Stimulated activated CD4-positive, alpha-beta T cell treated with anti-CD3 and anti-CD28 coated beads, Interleukin-12 subunit alpha, Interleukin-12 subunit beta, amount 100 ng/mL, for 48 hours (primary cell): ENCODE results near the gene CFAP20.

Experiments used
- DNase-seq, 3 donors: peaks; one replicate each; pipeline ENCODE4 v3.0.0-alpha.2; 2020; ENCODE audit warnings: low read depth in 2 of 3, low spot score in 1 of 3

The CFAP20 gene

GRCh38 chr16:58129097-58129936 is at the start of gene CFAP20:
CFAP20 (minus strand) TSS chr16:58129381; CDS start chr16:58129115, 266 bp downstream.
- peak; percentile 94 to 96 (median 96) for DNase-seq

DNA sequence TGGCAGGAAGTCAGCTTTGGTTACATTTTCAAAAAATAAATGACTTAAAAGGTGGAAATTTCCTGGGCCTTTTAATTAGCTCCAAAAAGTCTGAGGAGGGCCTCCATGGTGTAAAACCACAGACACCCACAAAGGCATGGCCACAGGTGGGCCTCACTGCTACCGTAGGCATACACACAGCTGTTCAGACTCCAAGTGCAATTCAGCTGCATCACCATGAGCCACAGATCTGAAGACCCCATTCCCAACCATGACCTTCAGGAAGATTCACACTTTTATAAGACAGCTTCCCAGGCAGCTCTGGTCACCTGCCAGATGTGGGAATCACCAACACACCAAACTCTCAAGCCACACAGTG is 48.2 kb upstream of the CFAP20 start:
- no peak for DNase-seq

DNA sequence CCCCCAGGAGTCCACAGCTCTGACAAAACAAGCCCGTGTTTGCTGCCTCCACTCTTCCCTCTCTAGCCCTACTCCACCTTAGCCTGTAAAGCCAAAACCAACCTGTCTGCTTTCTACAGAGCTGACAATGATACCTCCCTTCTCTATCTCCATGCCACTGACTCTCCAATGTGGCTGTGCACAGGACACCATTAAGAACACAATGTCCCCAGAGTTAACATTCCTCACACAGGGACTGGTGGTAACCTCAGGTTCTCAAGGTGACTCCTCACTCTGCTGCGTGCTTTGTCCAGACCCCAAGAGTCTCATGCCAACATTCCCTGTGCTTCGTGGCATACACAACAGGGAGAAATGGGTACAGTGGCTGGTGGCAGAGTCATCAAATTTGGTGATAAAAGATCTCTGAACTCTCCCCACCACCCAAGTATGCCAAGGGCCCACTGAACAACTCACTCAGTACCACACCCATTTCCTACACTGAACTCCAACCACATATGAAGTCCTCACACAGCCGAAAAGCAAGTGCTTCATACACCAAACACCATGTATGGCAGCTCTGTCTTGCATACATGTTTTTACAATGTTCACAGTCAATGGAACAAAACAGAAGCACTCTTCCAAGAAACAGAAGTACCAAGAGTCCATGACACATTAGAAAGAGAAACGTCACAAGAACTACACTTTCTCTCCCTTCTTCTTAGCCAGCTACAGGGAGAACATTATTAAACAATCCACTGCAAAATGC is 47.6 kb upstream of the CFAP20 start:
- DNase-seq = no peak

GRCh38 chr16:58170223-58170622 is 41.0 kb upstream of the CFAP20 start:
- no peak for DNase-seq

GRCh38 chr16:58160855-58161254 is 31.7 kb upstream of the CFAP20 start:
- DNase-seq = no peak

GRCh38 chr16:58158725-58159124 is 29.5 kb upstream of the CFAP20 start:
- no peak for DNase-seq

GRCh38 chr16:58157951-58158540 is 28.9 kb upstream of the CFAP20 start:
- DNase-seq = no peak

GRCh38 chr16:58157239-58157638 is 28.1 kb upstream of the CFAP20 start:
- no peak for DNase-seq

DNA sequence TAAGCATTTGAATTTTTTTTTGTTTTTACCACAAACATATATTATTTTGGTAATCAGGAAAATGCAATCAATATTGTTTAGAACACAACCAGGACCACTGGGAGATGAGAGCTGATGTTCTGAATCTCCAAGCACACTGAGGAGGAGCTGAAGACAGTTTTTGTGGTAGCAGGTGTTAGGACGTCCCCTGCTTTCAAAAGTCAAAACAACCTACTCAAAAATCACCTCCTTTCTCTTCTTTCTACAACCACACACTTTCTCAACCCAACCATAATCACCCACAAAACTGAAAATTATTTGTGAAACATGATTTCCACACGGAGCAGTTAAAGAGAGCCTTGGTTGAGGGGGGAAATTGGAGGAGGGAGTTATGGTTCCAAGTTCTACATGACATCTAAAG is 26.7 kb upstream of the CFAP20 start:
- DNase-seq = no peak

DNA sequence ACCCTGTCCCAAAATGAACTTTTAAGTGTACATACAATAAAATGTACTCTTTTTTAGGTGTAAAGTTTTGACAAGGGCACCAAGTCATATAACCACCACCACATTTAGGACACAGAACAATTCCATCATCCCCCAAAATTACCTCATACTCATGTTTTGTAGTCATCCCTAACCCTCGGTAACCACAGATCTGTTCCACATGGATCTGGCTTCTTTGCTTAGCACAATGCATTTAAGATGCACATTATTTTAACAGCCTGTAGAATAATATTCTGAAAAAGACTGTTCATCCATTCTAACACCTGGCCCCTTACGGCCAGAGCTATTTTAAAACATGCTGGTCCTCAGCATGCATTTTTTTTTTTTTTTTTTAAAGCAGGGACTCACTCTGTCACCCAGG is 25.2 kb upstream of the CFAP20 start:
- no peak for DNase-seq

- DNase-seq = no peak
Observed at GRCh38 chr16:58152246-58152868, 23.2 kb upstream of the CFAP20 start.

GRCh38 chr16:58148526-58148925 is 19.3 kb upstream of the CFAP20 start:
- DNase-seq = no peak

DNA sequence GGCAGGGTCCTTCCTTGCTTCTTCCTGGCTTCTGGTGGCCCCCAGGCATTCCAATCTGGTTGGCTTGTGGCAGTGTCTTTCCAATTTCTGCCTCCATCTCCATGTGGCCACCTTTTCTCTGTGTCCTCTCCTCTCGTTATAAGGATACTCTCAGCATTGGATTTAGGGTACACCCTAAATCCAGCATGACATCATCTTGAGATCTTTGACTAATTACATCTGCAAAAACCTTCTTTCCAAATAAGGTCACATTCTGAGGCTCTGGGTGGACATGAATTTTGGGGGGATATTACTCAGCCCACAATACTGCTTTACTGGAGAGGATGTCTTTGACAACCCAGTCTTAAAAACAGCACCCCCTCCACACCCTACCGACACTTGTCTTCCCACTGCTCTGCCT is 18.9 kb upstream of the CFAP20 start:
- DNase-seq = no peak

- no peak for DNase-seq
Observed at GRCh38 chr16:58138852-58139251, 9.7 kb upstream of the CFAP20 start.

DNA sequence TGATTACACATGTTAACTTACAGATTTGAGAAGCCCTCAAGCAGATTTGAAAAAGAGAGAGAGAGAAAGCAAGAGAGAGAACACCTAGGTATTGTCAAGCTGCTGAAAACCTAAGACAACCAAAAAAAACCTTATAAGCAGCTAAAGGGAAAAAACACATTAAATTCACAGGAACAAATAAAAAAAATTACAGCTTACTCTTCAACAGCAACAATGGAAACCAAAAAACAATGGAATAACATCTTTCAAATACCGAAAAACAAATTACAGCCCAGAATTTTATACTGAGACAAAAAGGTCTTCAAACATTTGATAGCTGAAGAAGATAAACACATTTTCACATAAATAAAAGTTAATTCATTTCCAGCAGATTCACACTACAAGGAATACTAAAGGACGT is 8.4 kb upstream of the CFAP20 start:
- no peak for DNase-seq

- no peak for DNase-seq
Observed at GRCh38 chr16:58128711-58129096, 477 bp downstream of the CFAP20 start.

- no peak for DNase-seq
Observed at GRCh38 chr16:58128181-58128631, 975 bp downstream of the CFAP20 start.

DNA sequence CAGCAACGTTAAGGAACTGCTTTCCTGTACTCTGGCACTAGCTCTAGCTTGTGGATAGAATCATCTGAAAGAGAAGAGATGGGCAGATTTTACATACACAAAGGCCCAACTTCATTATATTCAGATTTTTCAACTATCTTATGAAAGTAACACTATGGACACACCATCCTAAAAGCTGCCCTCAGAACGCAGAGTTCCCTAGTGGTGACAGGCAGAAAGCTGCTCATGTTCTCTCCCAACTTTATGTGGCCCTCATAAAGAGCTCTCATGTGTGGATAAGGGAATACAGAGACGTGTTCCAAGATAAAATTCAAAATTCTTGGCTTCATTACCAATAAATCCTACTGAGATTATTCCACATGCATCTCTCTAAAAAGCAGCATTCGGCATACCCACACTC is 1.5 kb downstream of the CFAP20 start:
- no peak for DNase-seq

GRCh38 chr16:58127033-58127556 is 2.1 kb downstream of the CFAP20 start:
- no peak for DNase-seq

- DNase-seq = no peak
Observed at GRCh38 chr16:58126451-58126961, 2.7 kb downstream of the CFAP20 start.

GRCh38 chr16:58125781-58126335 is 3.3 kb downstream of the CFAP20 start:
- no peak for DNase-seq
